Inflammatory macrophage treated with lipopolysaccharide for 1 hour (primary cell): ENCODE data around the gene FASN.

Experiments
- DNase-seq, 2 donors: peaks; one replicate each; pipeline ENCODE4 v3.0.0-alpha.2; 2020 to 2022

The FASN gene

GRCh38 chr17:82054351-82055022 lies 43.5 kb downstream of the FASN start:
- no peak for DNase-seq

DNA sequence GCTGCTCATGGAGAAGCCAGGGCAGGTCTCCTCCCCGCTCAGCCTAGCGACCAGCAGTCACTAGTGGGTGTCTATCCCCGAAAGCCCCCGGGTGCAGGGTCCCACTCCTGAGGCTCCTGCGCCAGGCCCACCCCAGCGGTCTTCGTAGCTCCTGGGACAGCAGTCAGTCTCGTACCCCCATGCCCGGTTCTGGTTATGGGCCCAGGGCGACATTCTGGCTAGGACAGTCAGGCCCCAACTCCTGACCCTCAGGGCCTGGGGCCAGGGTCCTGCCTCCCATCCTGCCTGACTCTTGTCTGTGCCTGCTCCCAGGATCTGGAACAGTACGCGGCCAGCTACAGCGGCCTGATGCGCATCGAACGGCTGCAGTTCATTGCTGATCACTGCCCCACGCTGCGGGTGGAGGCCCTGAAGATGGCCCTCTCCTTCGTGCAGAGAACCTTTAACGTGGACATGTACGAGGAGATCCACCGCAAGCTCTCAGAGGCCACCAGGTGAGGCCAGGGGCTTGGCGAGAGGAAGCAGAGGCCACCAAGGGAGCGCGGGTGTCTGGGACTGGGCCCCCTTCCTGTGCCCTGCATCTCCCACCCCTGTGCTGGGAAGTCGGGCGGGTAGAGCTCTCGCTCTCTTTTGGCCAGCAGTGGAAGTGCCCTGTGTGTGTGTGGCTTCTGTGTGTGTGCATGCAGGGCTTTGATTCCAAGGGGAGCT lies 44.3 kb downstream of the FASN start:
- no peak for DNase-seq

GRCh38 chr17:82053130-82053529 lies 44.9 kb downstream of the FASN start:
- no peak for DNase-seq

DNA sequence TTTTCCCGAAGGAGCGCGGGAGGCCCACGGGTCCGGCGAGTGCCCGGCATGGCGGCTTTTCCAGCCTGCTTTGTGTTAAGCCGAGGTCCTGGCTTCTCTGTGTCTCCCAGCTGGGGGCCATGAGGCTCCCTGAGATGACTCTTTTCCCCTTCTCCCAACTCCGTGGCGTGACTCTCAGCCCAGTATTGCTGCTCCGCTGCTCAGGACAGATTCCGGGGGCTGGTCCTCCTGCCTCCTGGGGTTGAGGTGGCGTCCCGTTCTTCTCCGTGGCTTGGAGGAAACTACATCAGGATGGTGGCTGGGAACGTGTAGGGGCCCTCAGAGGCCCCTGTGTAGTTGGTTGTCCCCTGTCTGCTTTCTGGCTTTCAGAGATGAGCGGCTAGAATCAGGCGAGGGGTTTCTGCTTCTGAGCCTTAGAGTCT lies 45.4 kb downstream of the FASN start:
- no peak for DNase-seq

GRCh38 chr17:82051776-82052637 lies 46.0 kb downstream of the FASN start, which contains the start of the genes GPS1 and RFNG:
Gene GPS1 (plus strand): TSS chr17:82051898. CDS start chr17:82051932, 34 bp downstream.
Gene RFNG (minus strand): TSS chr17:82051811. CDS start chr17:82051766, 45 bp downstream.
- peak; percentile 50 to 67 for DNase-seq

GRCh38 chr17:82050761-82051641 lies 47.0 kb downstream of the FASN start:
- DNase-seq = no peak

- DNase-seq = no peak
Observed at GRCh38 chr17:82050152-82050760, 47.8 kb downstream of the FASN start.

DNA sequence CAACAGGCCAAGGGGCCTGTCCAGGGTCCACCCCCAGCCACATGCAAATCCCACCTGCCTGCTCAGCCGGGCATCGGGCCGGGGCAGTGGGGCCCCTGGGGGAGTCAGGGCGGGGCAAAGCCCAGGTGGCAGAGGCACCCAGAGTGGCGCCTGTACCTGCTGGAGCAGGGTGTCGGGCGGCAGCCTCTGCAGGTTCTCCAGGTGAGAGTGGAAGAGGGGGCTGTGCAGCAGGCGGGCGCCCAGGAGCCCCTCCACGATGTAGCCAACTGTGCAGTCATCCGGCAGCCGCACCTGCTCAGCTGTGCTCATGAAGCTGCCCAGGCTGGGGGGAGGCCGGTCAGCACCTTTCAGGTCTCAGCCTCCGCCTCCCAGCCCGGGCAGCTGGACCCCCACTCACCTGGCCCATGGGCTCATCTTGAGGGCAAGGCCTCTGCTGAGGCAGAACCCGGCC lies 48.5 kb downstream of the FASN start:
- DNase-seq = no peak

- no peak for DNase-seq
Observed at GRCh38 chr17:82049106-82049505, 48.9 kb downstream of the FASN start.

DNA sequence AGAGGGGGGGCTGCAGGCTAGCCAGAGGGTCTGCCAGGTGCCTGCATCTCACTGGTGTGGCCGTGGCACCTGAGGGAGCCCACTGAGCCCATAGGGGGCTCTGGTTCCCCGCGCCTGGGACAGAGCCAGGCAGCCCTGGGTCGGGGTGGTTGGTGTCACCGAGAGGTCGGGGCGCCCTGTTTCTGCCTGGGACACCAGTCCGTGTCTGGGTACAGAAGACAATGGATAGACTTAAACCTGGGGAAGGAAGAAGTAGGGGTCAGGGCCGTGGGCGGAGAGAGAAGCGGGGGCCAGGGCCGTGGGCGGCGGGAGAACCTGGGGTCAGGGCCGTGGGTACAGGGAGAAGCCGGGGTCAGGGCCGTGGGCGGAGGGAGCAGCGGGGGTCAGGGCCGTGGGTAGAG lies 49.5 kb downstream of the FASN start:
- DNase-seq = no peak

- DNase-seq = no peak
Observed at GRCh38 chr17:82047914-82048570, 50.0 kb downstream of the FASN start.

- no peak for DNase-seq
Observed at GRCh38 chr17:82047379-82047778, 50.7 kb downstream of the FASN start.

DNA sequence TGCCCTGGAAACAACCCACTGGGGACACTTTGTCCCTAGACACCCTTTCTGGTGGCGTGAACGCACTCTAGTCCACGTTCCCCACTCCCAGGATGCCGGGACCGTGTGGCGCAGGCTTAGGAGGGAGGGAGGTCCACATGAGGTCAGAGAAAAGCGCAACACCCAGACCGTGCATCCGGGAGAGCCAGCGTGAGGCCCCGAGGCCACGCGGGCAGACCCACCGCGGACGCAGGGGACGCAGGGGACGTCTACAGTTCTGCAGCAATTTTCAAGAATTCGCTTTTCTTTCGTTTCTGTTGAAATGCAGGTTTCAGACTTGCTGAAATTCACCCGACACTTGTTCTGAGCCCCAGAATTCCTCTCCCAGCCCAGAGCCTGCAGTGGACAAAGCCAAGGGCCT lies 51.1 kb downstream of the FASN start:
- no peak for DNase-seq

DNA sequence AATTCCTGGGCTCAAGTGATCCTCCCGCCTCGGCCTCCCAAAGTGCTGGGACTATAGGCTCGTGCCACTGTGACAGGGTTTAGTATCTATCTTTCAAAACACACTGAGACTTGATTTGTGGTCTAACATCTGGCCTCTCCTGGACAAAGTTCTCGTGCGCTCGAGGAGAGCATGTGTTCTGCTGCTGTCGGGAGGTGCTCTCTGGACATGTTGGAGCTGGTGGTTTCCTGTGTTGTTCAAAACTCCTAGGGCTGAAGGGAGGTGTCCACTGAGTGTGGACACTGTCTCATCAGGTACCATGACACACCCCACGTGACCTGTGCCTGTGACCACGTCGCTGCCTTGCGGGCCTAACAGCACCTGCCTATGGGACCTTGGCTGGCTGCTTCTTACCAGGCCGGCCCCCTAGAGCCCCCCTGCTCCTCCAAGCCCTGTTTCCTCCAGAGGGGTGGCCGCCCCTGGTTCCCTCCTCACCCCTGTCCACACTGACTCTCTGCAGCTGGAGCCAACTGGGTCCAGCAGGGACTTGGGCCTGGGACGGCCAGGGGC lies 52.0 kb downstream of the FASN start:
- no peak for DNase-seq

DNA sequence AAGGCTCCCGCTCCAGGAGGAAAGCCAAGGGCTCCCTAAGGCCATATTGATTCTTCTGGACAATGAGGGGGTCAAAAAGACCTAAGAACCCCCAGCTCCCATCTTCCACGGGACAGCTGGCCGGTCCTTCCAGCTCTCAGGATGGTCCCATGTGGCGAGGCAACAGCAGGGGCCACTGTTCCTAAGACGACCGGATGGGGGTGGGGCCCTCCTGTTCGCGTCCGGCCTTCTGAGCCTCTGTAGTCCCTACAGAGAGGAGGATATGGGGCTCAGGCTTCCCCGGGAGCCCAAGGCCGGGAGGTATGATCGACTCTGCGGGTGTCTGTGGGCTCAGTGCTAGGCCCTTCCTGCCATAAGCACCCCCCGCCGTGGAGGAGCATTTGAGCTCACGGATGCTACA lies 54.5 kb downstream of the FASN start:
- DNase-seq = no peak

GRCh38 chr17:82042649-82043048 lies 55.4 kb downstream of the FASN start:
- no peak for DNase-seq

DNA sequence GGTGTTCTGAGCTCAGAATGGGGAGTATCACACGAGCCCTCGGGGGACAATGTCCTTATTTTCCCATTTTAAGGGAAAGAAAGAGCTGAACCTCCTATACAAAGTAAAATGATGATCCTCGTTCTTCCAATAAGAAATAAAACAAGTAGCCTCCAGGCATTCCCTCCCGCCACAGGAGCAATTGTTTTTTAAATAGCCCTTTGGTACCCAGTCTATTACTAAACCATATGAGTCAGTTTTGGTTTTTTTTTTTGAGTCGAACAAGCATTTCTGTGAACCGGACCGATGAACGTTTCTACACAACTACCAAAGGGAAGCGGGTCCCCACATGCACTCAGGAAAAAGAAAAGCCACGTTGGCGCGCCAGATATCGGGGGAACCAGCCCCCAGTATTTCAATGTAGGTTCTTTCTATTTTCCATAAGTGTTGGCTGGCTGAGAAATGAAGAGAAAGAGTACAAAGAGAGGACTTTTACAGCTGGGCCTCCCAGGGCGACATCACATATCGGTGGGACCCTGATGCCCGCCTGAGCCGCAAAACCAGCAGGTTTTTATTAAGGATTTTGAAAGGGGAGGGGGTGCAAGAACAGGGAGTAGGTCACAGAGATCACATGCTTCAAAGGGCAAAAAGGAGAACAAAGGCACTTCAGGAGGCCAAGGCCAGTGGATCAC lies 56.8 kb downstream of the FASN start:
- no peak for DNase-seq

GRCh38 chr17:82039695-82040299 lies 58.2 kb downstream of the FASN start:
- no peak for DNase-seq

- peak; percentile 34 to 56 for DNase-seq
Observed at GRCh38 chr17:82038796-82039409, 59.1 kb downstream of the FASN start.

GRCh38 chr17:82037889-82038195 lies 60.2 kb downstream of the FASN start:
- DNase-seq = no peak
